ENCODE results near the gene EPHX1. TPM values are rescaled to one million over a fixed set of nuclear protein-coding genes. Genes with fewer than 3 reads are reported as not detected.

The EPHX1 gene
- total and polyA plus RNA-seq, 2 of the 8 experiments (the other 6 are each of a cell fraction or from before 2014, with no cell fraction given) = 45.3 to 79.1 TPM

- Histone ChIP-seq H2BK12ac (ENCODE audit: low read depth, low read length) (no peak overlapping the region), H3K9ac (replicated peaks in 1 of 4; ENCODE audit: extremely low read depth in 1 of 4, low read depth in 3 of 4, low read length in 3 of 4) (no peak overlapping the region), H4K8ac (ENCODE audit: extremely low read depth, insufficient read depth, low read length) (no peak overlapping the region), H3K14ac (ENCODE audit: insufficient read length) (no peak overlapping the region), H2BK5ac (ENCODE audit: low read depth, low read length) (no peak overlapping the region), H4K5ac (ENCODE audit: insufficient read length, low read depth, low read length) (no peak overlapping the region), H2AFZ (ENCODE audit: low read length) (no peak overlapping the region), H3K4ac (replicated peaks; ENCODE audit: insufficient read length, low read depth, low read length) (no peak overlapping the region), H2BK120ac (replicated peaks; ENCODE audit: low read depth, low read length) (no peak overlapping the region), H3K27ac (ENCODE audit: low read depth, low read length) (no peak overlapping the region), H3K4me2 (ENCODE audit: insufficient read depth in 1 of 2, low read depth in 2 of 2, low read length in 2 of 2) (no peak overlapping the region), H3K4me1 (replicated peaks in 1 of 4; ENCODE audit: control insufficient read depth in 3 of 4, insufficient read depth in 4 of 4, low read length in 3 of 4) (no peaks in the 10 kb centered on the region), H2BK15ac (ENCODE audit: low read length) (no peak overlapping the region), H3K56ac (replicated peaks; ENCODE audit: insufficient read length, low read depth, low read length) (no peak overlapping the region), H4K20me1 (replicated peaks in 1 of 2; ENCODE audit: control insufficient read depth in 1 of 2, insufficient read depth in 2 of 2, low read length in 2 of 2) (peaks cover 0 to 2% of the 10 kb centered on the region in 2 experiments), H3K23me2 (ENCODE audit: low read depth, low read length) (no peaks in the 10 kb centered on the region; the same call in 1 of the 2 replicates), H4K91ac (replicated peaks; ENCODE audit: insufficient read length, low read length) (no peak overlapping the region), H2AK5ac (ENCODE audit: low read depth, low read length) (no peak overlapping the region), H2BK20ac (ENCODE audit: low read length) (no peak overlapping the region), H3K9me3 (ENCODE audit: insufficient read depth in 2 of 2, low read depth in 1 of 2, low read length in 1 of 2) (no peaks in the 10 kb centered on the region), H3K36me3 (ENCODE audit: control insufficient read depth in 2 of 4, insufficient read depth in 4 of 4, low read length in 3 of 4) (peaks cover 0 to 22% (median 12%) of the 10 kb centered on the region in 4 experiments; a peak in 5 of 8 replicates), H3K4me3 (ENCODE audit: extremely low read depth in 1 of 4, insufficient read depth in 2 of 4, low read depth in 3 of 4, low read length in 4 of 4) (no peak overlapping the region), H3K79me2 (ENCODE audit: control insufficient read depth in 1 of 2, insufficient read depth in 2 of 2, low read length in 2 of 2) (no peaks in the 10 kb centered on the region), H3K18ac (ENCODE audit: extremely low read depth, low read length) (no peak overlapping the region), H3K79me1 (ENCODE audit: low read depth, low read length) (no peaks in the 10 kb centered on the region), H3K23ac (ENCODE audit: insufficient read length) (no peak overlapping the region), H3K27me3 (replicated peaks in 1 of 4; ENCODE audit: control insufficient read depth in 3 of 4, extremely low read depth in 1 of 4, insufficient read depth in 3 of 4, low read length in 3 of 4) (no peaks in the 10 kb centered on the region)
- DNase-seq (ENCODE audit: low read depth in 1 of 2, low spot score in 2 of 2) (no peak), FAIRE-seq (no peak)
- WGBS, 2 experiments (ENCODE audit: extremely low coverage in 1 of 2, insufficient coverage in 1 of 2, insufficient read length in 1 of 2, insufficient replicate concordance in 2 of 2, low coverage in 1 of 2, low lambda C conversion rate in 2 of 2, missing lambda C conversion rate in 1 of 2) = 88% methylated on average over 5 of the region's 7 CpGs; no CpG with 5 or more reads in 1 of the 2 experiments
- ChIA-PET CTCF (ENCODE audit: partially characterized antibody) (interaction anchor here (0.5 to 2.2 kb wide), 22 partner anchors 9 to 359 kb away, joined by 3 to 11 read pairs (median 3); partner anchors contain the start of gene SRP9), POLR2A (ENCODE audit: partially characterized antibody) (interaction anchor here (0.6 to 1.7 kb wide), 7 partner anchors 9 to 538 kb away, joined by 3 to 4 read pairs (median 3); no protein-coding TSS in a partner anchor)
- TF ChIP-seq NRF1 (IDR thresholded peaks at IDR 0.05; ENCODE audit: low read depth, low read length) (no peak), PHF8 (conservative IDR thresholded peaks at IDR 0.05; ENCODE audit: low read depth, low read length) (no peak), BCL11A (IDR thresholded peaks at IDR 0.05; ENCODE audit: low read depth in 2 of 2, low read length in 2 of 2) (no peak), EGR1 (IDR thresholded peaks at IDR 0.05; ENCODE audit: borderline replicate concordance, low read depth, low read length) (no peak), RNF2 (IDR thresholded peaks at IDR 0.05; ENCODE audit: borderline replicate concordance, low read depth, low read length, missing control alignments, poor library complexity, severe bottlenecking) (no peak), KDM4A (IDR thresholded peaks at IDR 0.05; ENCODE audit: low read depth, low read length, severe bottlenecking) (no peak), RXRA (IDR thresholded peaks at IDR 0.05; ENCODE audit: insufficient read depth, low read depth, low read length) (no peak), JUN (IDR thresholded peaks at IDR 0.05; ENCODE audit: low read depth, low read length) (no peak), MAFK (IDR thresholded peaks at IDR 0.05; ENCODE audit: low read depth, low read length) (no peak), POU5F1 (IDR thresholded peaks at IDR 0.05; ENCODE audit: low read depth, low read length) (no peak)
Measured at GRCh38 chr1:225834417-225835329, 24.7 kb downstream of the EPHX1 start.
